Measurements from ENCODE around the gene COP1.
A peak's percentile ranks its signal among the peaks of the same experiment; 100 is the strongest.

Gene COP1

DNA sequence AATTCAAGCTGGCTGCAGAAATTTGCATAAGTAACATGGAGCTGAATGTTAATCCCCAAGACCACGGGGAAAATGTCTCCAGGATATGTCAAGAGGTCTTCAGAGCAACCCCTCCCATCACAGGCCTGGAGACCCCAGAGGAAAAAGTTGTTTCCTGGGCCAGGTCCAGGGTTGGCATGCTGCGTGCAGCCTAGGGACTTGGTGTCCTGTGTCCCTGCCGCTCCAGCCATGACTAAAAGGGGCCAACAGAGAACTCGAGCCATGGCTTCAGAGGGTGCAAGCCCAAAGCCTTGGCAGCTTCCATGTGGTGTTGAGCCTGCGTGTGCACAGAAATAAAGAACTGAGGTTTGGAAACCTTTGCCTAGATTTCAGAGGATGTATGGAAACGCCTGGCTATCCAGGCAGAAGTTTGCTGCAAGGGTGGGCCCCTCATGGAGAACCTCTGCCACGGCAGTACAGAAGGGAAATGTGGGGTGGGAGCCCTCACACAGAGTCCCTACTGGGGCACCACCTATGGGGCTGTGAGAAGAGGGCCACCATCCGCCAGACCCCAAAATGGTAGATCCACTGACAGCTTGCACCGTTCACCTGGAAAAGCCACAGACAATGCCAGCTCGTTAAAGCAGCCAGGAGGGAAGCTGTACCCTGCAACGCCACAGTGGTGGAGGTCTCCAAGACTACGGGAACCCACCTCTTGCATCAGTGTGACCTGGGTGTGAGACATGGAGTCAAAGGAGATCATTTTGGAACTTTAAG lies 222.9 kb downstream of the COP1 start:
- TF ChIP-seq GATA2 (IDR thresholded peaks at IDR 0.05; ENCODE audit: low read depth, low read length) (no peak), GATA3 (IDR thresholded peaks at IDR 0.05; ENCODE audit: low read depth, low read length) (no peak)

DNA sequence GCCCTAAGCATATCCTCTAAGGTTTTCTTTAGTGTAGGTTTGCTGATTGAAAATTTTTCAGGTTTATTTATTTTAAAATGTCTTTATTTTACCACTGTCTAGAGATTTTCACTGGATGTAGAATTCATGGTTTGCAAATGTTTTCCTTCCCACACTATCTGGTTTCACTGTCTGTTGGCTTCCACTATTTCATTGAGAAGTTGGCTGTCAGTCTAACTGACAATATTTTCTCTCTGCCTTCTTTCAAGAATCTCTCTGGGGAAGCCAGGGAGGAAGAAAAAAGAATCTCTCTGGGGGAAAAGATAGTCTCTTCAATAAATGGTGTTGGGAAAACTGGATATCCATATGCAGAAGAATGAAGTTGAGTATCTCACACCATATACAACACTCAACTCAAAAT lies 226.0 kb downstream of the COP1 start:
- no peak for TF ChIP-seq GATA3 (IDR thresholded peaks at IDR 0.05; ENCODE audit: low read depth, low read length)
- no peak for TF ChIP-seq GATA2 (IDR thresholded peaks at IDR 0.05; ENCODE audit: low read depth, low read length)

DNA sequence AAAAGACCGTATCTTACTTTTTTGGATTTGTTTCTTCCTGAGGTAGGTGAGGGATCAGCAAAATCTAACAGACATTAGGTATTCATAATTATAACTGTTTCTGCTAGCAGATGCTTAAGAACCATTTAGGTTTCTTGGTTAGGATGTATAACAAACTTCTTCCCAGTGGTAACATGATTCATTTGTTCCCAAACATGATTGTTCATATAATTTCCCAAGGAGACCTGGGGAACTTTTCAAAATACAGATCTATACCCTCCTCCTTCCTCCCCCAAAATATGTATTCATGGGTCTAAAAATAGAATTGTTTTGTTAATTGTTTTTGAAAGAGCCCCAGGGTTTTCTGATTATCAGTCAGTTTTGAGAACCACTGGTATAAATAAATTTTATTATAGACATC lies 228.2 kb downstream of the COP1 start:
- no peak for TF ChIP-seq GATA3 (IDR thresholded peaks at IDR 0.05; ENCODE audit: low read depth, low read length)
- TF ChIP-seq GATA2 (IDR thresholded peaks at IDR 0.05; ENCODE audit: low read depth, low read length) = no peak

DNA sequence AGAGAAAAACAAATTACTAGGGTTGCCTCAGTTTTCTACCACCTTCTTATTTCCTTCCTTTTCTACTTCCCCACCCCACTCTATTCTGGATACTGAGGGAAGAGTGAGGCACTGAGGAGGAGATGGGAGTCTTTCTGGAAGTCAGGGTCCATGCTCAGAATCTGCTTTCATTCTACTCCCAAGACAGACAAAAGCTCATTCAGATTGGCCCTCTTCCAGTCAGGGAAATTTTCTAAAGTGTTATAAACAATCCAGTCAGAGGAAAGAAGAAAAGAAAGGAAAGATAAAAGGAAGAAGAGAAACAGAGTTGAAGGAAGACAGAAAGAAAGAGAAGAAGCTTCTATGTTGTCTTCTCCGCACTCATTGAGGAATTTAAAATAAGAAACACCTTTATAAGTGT lies 228.6 kb downstream of the COP1 start:
- TF ChIP-seq GATA2 (IDR thresholded peaks at IDR 0.05; ENCODE audit: low read depth, low read length) = no peak
- no peak for TF ChIP-seq GATA3 (IDR thresholded peaks at IDR 0.05; ENCODE audit: low read depth, low read length)

DNA sequence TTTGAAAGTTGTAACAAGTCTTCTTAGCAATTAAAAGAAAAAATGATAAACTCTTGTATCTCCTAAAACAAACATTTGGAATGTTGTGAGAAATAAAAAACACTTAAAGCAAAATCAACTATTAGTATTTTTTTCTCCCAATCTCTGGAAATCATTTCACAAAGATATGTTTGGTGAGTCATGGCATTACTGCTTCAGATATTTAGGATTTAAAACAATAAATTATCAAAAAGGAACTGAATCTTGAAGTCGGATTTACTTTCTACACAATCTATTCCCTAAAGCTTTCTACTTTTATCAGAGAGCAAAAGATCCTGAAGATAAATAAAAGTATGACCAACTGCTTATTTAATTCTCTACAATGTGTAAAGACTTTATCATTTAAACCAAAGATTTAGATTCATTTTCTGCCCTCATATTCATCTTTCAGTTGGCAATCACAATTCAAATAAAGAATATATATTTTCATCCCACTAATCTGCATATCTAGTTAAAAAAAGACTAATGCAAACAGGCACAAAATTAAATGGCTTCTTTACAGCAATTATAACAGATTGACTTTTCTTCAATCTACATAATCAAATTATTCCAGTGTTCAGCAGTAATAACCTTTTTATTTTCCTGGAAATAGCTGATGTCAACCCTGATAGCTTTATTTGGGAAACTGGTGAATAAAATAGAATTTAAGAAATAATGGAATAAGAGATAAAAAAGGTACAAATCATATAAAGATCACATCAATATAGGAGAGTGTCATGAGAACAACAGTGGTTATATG lies 230.0 kb downstream of the COP1 start:
- TF ChIP-seq GATA2 (IDR thresholded peaks at IDR 0.05; ENCODE audit: low read depth, low read length) (no peak), GATA3 (IDR thresholded peaks at IDR 0.05; ENCODE audit: low read depth, low read length) (peak; percentile 72)

DNA sequence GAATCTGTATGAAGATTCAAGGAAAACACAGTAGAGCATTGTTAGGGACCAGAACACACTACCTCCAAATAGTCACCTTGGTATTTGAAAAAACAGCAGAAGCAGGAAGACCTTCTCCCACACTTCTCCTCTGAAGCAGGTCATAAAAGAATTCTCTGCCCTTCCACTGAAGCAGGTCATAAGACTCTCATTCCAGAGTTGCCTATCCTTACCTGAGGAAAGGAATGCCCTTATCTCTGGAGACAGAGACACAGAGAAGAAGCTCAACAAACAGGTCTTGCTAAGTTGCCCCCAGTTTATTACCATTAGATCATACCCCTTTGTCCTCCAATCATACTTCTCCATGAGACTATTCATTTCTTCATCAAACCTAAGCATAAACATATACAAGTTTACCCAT lies 237.9 kb downstream of the COP1 start:
- no peak for TF ChIP-seq GATA2 (IDR thresholded peaks at IDR 0.05; ENCODE audit: low read depth, low read length)
- no peak for TF ChIP-seq GATA3 (IDR thresholded peaks at IDR 0.05; ENCODE audit: low read depth, low read length)

DNA sequence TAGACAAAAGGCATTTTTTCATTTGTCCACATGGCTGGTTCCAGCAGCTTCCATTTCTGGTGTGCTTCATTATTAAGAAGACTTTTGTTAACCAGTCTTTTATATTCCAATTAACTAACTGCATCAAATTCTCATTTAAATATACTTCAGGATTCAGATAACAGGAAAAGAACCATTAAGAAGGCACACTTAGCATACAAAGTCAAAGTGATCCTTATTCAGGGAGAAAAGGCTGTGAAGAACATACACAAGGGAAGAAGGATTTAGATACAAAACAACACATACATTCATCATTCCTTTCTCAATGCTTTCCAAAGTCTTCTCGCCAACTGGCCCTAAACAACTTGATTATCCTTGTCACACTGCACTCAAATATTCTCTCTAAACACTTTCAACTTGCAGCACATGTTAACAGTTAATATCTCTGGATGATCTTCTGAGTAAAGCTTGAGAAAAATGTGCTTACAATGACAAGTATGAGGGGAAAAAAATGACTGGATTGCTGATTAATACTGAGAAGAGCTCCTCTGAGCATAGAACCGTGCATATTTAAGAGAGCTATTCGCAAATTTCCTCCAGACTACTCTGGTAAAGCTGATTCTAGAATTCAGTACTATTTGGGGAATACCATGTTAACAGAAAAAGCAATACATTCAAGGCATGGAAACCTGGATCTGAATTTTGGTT lies 238.5 kb downstream of the COP1 start:
- TF ChIP-seq GATA3 (IDR thresholded peaks at IDR 0.05; ENCODE audit: low read depth, low read length) = no peak
- TF ChIP-seq GATA2 (IDR thresholded peaks at IDR 0.05; ENCODE audit: low read depth, low read length) = no peak

DNA sequence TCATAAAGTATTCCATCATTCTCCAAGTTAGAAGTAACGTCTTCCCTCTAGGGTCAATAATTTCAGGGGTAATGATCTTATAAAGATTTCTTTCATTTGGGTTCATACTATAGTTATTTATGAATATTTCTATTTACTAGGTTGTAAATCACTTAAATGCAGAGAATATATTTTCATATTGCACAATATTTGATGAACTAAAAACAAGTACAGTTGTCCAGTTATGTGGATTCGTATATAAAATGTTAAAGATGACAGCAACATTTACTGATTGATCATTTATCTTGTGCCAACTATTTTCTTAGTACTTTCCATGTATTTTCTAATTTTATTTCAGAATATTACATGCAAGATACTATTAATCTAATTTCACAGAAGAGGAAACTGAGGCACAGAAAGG lies 243.3 kb downstream of the COP1 start:
- no peak for TF ChIP-seq GATA2 (IDR thresholded peaks at IDR 0.05; ENCODE audit: low read depth, low read length)
- no peak for TF ChIP-seq GATA3 (IDR thresholded peaks at IDR 0.05; ENCODE audit: low read depth, low read length)

DNA sequence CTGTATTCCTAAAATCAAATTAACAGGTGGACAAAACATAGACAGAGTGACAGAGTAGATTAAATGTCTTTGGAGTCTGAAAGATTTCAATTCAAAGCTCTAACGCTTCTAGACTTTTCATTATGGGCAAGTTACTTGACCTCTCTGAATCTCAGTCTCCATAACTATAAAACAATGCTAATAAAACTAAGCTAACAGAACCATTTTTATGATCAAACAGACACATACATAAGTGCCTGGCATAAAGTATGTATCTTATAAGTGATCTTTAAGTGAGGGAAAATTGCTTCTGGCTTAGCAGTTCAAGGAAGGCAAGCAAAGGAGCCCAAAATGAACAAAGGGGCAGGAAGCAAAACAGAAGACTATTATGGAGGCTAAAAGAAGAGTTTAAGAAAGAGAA lies 246.9 kb downstream of the COP1 start:
- TF ChIP-seq GATA3 (IDR thresholded peaks at IDR 0.05; ENCODE audit: low read depth, low read length) (no peak), GATA2 (IDR thresholded peaks at IDR 0.05; ENCODE audit: low read depth, low read length) (no peak)

DNA sequence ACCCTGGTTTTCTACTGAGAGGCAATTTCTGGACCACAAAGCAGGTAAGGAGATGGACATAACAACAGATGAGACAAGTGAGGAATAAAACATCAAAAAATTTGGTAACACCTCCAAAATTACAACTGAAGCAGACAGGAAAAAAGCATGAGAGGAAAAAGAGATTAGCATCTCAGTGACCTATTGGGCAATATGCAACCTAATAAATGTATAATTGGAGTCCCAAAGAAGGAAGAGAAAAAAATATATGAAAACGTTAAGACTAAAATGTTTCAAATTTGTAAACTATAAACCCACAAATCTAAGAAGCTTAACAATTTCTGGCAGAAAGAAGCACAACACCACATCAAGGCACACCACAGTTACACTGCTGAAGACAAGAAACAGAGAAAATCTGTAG lies 255.5 kb downstream of the COP1 start:
- TF ChIP-seq GATA3 (IDR thresholded peaks at IDR 0.05; ENCODE audit: low read depth, low read length) = no peak

DNA sequence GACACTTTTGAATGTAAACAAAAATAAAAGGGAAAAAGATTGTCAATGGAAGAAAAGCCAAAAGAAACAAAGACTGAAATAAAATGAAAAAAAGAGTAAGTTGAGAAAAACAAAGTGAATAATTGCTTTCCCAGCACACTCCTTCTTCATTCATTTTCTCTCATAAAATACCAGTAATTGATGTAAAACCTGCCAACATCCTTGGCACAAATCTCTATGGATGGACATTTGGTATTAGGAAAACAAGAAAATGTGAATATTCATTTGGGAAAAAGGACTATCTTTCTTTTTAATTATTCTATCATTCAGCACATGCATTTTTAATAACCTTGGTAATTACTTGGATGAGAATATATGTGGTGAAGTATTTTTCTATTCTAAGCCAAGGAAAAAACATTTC lies 259.3 kb downstream of the COP1 start:
- no peak for TF ChIP-seq GATA2 (IDR thresholded peaks at IDR 0.05; ENCODE audit: low read depth, low read length)
- TF ChIP-seq GATA3 (IDR thresholded peaks at IDR 0.05; ENCODE audit: low read depth, low read length) = no peak

DNA sequence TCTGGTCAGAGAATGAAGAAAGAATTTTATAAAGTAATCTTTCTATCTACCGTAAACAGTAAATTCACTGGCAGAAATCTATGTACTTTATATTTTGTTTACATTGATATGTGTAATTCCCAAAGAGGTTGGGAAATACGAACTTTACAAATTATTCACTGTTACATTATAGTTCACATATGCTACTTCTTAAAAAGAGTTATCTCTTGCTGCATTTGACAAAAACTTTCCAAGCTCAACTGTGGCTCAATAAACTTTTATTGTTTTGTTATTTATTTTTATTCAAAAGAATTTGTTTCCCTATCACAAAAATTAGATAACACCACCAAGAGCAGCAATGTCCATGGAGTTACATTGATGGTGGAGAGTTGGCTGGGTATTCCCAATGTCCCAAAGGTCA lies 262.5 kb downstream of the COP1 start:
- TF ChIP-seq GATA2 (IDR thresholded peaks at IDR 0.05; ENCODE audit: low read depth, low read length) = no peak
- TF ChIP-seq GATA3 (IDR thresholded peaks at IDR 0.05; ENCODE audit: low read depth, low read length) = no peak

DNA sequence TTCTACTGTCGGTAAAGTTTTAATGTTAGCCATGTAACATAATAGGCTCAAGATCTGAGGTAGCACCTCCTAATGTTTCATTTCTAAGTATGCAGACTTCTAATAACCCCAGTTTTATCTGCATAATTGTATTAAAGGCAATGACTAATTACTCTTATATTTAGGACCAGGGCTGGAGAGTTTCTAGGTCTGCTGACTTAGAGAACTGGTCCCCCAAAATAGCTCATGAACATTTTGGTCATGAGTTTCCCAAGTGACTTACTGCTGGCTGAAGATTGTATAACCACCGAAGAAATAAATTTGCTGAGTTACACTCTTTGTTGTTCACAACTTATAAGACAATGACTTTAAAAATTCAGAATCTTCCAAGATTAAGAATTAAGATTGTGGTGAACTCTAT lies 265.9 kb downstream of the COP1 start:
- TF ChIP-seq GATA3 (IDR thresholded peaks at IDR 0.05; ENCODE audit: low read depth, low read length) (no peak), GATA2 (IDR thresholded peaks at IDR 0.05; ENCODE audit: low read depth, low read length) (no peak)

DNA sequence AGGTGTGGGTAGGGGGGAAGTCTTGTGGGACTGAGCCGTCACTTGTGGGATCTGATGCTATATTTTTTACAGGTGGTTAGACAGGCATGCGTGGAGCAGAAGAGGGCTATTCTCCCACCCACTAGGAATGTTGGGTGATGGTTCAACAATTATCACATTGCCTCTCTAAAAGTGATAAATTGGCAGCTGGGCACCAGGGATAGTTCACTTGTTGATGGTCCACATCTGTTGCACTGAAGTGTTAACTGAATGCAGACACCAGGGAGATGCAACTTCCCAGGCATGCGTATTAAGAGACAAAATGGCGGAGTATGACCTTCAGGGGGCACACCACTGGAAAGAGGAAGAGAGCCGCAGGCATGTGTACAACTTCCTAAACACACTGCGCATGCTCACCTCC lies 270.4 kb downstream of the COP1 start:
- TF ChIP-seq GATA3 (IDR thresholded peaks at IDR 0.05; ENCODE audit: low read depth, low read length) = no peak
- no peak for TF ChIP-seq GATA2 (IDR thresholded peaks at IDR 0.05; ENCODE audit: low read depth, low read length)
